ENCODE measurements around the gene UBE2J2.
"Not testable (repeated sequence)": the region's sequence is repeated elsewhere in the genome, so short reads cannot be mapped to it uniquely, and the experiment has no call there.

UBE2J2 gene

DNA sequence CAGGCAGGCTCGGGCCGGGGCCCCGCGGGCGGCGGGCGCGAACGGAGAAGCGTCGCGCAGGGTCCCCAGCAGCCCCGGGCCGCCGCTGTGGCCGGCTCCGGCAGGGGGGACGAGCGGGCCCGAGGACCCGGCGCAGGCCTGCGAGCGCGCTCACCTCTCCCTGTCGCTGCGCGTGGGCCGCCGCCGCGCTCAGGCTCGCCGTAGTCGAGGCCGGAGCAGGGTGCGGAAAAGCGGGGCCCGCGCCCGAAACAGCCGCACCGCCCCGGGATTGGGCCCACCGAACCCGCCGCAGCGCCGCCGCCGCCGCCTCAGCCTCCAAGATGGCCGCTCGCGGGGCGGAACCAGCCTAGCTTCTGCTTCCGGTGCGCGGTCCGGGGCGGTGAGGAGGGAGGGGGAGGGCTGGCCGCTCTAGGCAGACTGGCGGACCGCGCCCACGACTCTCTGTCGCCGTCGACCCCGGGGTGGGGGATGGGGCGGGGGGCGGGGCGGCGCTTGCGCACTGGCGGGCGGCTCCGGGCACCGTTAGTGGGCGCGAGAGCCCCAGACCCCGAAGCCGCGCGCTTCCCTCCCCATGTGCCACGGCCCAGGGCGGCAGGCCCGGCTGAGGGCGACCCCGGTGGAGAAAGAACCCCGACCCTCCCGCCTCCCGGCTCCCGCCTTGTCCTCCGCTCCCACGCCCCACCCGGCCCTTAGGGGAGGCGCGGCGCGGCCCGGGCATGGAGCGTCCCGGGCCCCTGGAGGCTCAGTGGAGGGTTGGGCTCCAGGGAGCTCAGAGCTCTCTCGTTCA is at the start of gene UBE2J2:
TSS of gene UBE2J2 (minus strand) at position 343 of the 787 bp plus-strand sequence. CDS start 5,862 bp downstream, outside the sequence.
- peak; percentile 99 for DNase-seq

DNA sequence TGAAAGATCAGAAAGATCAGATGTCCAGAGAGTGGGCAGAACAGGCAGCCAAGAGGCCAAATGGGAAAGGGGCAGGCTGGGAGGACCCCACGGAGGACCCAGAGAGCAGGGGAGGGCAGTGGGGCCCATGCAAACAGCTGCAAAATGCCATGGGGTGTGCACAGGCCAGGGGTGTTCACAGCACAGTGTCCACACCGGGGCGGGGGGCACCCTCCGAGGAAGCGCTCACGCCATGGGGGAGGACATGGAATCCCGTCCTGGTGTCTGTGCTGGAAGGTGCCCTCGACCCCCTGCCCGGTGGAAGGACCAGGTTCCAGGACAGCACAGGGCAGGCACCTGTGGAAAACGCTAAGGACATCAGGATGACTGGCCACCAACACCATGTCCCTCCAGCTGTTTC is 49.3 kb upstream of the UBE2J2 start:
- DNase-seq = no peak

DNA sequence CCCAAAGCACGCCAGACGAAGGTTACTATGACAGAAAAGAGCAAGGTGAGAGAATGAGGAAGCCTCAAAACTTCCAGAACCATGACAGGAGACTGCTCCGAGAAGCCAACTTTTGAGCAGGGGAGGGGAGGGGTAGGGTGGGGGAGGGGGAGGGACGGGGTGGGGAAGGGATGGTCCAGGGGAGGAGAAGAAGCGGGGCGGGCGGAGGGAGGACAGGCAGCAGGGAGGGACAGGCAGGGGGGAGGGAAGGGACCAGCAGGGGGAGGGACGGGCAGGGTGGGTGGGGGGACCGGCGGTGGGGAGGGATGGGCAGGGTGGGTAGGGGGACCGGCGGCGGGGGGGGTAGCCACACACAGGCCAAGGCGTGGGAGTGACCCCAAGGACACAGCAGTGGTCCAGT is 48.8 kb upstream of the UBE2J2 start:
- DNase-seq = no peak

DNA sequence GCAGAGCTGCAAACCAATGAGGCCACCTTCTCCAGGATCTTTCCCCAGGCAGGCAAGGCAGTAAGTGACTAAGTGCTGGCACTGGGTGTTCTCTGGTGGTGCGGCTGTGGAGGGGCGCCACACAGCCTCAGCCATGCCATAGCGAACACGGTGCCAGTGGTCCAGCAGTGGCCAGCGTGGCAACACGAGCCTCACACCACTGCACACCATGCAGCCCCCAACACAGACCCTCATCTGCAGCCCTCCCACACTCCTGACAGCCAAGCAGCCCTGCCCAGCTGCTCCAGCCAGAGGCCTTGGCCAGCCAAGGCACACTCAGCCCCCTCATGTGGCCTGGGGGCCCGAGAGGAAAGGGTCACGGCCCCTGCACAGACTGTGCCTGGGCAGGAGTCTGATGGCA is 47.8 kb upstream of the UBE2J2 start:
- DNase-seq = no peak

DNA sequence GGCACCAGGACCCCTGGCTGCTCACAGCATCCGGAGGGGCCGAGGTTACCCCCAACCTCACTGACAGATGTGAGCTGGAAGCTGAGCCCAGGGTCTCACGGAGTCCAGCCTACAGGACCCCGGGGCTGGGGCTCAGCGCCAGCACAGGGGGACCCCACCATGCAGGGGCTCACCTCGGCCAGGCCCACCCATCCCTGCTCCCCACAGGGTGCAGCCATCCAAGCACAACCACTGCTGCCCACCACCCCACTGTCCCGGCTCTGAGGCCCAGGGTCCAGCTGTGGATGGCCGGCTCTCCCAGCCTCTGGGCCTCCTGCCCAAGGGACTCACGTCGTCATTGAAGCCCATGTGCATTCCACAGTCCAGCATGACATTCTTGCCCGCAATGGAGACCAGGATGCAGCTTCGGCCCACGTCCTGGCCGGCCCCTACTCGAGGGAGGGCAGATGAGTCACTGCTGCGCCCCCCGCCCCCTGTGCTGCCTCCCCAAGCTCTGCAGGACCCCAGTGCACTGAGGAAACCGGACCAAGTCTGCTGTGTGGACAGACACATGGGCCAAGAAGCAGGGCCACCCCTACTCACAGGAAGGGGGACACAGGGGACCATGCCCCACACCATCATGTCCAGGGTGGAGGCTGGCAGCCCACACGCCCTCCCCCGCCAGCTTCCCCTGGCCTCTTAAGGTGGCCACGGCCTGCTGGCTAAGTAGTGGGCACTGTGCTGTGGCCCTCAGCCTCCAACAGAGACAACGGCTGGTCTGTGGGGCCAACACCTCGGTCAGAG is 47.2 kb upstream of the UBE2J2 start:
- no peak for DNase-seq

DNA sequence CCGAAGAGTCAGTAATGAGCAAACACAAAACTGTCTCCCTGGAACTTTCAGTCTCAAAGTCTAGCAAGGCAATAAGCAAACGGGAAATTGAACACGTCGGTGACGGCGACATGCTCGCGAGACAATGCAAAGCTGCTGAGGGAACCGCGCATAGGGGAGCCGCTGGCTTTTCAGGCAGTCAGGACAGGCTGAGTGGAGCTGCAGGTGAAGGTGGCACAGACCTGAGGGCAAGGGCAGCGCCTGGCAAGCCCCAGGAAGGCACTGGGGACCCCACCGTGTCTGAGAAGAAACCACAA is 45.9 kb upstream of the UBE2J2 start:
- DNase-seq = no peak

DNA sequence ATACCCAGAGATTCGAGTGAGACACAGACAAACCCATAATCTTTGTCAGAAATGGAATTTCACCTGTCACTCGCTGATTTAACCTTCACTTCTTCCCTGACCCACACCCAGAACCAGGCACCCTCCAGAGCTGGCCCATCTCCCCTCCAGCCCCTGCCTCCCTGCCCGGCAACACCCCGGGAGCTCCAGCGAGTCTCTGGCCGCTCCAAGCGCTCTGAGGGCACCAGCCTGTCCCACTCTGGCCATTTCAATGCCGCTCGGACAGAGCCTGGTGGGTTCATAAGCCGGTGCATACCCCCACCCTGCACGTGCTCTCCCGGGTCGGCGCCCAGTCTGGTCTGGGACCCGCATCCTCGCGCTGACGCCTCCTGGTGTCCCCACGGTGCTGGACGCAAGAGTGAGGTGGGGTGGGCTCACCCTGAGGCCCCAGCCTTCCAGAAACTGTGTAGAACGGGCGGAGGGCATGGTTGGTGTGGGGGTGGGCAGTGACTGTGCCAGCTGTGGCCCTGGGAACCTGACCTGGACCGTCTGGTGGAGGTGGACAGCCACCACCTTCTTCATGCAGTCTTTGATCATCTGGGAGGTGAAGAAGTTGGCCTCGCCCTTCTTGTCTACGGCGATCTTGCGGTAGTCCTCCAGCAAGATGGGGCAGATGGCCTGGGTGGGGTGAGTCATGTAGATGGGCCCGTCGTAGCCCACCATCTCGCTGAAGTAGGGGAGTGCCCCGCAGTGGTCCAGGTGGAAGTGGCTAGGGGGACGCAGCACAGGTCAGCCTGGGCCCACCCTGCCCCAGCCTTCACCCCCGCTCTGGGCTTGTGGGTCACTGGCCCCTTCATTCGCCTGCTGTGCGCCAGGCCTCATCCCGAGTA is 45.4 kb upstream of the UBE2J2 start:
- no peak for DNase-seq

DNA sequence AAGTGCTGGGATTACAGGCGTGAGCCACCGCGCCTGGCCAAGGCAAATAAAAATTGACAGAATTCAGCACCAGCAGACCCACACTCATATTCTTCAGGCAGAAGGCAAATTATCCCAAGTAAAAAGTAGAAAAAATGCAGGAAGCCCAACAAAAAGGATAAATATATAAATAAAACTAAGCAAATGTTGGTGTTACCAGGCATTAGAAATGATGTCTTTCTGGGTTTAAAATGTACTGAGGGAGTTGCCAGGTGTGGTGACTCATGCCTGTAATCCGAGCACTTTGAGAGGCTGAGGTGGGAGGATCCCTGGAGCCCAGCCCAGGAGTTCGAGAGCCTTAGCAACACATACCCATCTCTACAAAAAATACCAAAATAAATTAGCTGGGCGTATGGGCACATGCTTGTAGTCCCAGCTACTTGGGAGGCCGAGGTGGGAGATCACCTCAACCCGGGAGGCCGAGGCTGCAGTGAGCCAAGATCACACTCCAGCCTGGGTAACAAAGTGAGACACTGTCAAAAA is 44.5 kb upstream of the UBE2J2 start:
- peak; percentile 80 for DNase-seq

DNA sequence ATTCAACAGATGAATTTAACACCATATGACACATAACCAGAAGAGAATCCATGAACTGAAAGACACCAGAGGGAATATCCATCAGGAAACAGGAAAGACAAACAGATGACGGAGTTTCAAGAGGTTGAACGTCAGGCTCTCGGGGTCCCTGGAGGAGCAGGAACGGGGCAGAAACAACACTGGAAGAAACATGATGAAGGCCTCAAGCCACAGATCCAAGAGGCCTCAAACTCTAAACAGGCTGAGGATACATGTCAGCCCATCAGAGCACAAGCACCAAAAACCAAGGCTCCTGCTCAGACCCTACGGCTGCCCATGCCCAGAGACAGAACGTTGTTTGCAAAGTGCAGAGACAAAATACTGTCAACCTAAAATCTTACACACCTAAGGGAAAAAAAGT is 43.8 kb upstream of the UBE2J2 start:
- no peak for DNase-seq

DNA sequence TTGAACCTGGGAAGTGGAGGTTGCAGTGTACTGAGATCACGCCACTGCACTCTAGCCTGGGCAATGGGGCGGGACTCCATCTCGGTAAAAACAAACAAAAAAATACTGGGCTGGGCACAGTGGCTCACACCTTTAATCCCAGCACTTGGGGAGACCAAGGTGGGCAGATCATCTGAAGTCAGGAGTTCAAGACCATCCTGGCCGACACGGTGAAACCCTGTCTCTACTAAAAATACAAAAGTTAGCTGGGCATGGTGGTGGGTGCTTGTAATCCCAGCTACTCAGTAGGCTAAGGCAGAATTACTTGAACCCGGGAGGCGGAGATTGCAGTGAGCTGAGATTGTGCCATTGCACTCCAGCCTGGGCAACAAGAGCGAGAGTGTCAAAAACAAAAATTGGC is 42.5 kb upstream of the UBE2J2 start:
- not testable (repeated sequence) for DNase-seq

DNA sequence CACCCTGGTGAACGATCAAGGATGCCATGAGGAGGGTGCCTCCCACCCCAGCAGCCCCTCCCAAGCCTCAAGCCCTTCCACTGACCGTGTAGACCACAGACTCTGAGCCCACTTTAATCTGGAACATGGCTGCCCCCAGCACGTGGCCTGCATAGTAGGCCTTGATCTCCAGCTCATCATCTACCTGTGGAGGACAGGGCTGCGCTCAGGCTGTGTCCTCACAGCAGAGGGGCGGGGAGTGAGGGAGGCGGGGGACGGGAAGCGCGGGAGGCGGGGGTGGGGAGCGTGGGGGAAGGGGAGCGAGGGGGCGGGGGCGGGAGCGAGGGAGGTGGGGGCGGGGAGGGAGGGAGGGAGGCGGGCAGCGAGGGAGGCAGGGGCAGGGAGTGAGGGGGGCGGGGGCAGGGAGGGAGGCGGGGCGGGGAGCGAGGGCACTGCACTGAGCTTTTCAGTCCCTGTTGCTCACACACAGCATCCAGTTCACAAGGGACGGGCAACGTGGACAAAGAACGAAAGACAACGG is 41.8 kb upstream of the UBE2J2 start:
- DNase-seq = peak; percentile 98

DNA sequence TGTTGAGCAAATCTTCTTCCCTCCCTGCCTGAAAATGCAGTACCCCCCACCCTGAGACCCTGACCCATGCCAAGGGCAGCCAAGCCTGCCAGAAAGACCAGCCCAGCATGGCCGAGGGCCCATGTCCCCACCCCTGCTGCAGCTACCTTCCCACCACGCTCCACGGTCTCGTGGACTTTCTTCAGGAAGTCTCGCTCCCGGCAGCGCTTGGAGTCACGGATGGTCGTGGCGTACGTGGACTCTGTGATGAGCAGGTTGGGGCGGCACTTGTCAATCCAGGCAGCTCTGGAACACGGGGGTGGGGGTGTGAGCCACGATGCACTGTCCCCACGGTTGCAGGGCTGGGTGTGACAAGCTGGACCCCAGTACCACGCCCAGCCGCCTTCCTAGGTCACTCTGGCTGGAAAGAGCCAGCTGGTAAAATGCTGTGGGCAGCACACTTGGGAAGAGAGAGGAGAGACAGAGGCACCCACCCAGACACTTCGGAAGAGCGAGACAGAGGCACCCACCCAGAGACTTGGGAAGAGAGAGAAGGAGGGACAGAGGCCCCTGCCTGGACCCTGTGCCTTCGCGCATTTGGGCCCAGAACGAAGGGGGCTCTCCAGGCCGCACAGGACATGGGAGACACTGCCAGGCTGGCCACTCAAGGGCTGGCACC is 41.2 kb upstream of the UBE2J2 start:
- no peak for DNase-seq

DNA sequence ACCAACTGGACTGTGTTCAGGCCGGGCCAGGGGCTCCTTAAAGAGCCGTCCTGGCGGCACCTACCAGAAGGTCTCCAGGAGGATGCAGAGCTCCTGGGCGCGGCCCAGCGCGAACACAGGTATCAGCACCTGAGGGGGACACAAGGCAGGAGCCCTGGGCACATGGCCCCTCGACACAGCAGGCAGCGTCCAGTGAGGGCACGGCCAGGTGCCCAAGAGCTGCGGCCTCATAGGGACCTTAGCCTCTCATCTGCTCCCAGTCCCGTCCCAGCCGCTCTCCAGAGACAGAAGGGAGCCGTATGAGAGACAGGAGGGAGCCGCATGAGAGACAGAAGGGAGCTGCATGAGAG is 40.6 kb upstream of the UBE2J2 start:
- DNase-seq = no peak

DNA sequence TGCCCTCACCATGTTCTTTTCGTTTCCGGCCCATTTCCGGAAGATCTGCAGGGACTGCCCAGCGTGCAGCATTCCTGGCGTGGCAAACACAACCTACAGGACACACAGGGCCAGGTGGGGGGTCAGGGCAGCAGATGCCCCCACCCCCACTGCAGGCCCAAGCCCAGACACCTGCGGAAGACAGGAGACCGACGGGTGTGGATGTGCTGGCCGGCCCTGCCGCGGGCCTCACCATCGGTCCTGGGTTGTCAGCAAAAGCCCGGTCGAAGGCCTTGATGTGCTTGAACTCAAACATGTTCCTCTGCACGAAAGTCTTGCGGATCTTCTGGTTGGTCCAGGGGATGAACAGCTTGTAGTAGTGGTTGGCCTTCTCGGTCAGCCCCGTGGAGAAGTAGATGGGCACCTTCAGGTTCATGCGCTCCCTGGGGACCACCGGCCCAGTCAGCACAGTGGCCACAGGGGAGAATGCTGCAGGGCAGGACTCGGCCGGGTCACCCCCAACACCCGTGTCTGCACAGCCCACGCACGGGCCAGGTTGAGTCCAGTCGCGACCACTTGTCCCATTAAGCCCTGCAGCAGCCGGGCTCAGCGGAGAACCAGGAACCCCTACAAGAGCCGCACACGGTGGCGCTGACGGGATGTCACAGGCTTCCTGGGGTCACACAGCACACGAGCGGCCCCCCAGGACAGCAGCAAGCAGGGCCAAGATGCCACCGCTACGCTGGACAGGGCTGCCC is 40.0 kb upstream of the UBE2J2 start:
- DNase-seq = no peak

DNA sequence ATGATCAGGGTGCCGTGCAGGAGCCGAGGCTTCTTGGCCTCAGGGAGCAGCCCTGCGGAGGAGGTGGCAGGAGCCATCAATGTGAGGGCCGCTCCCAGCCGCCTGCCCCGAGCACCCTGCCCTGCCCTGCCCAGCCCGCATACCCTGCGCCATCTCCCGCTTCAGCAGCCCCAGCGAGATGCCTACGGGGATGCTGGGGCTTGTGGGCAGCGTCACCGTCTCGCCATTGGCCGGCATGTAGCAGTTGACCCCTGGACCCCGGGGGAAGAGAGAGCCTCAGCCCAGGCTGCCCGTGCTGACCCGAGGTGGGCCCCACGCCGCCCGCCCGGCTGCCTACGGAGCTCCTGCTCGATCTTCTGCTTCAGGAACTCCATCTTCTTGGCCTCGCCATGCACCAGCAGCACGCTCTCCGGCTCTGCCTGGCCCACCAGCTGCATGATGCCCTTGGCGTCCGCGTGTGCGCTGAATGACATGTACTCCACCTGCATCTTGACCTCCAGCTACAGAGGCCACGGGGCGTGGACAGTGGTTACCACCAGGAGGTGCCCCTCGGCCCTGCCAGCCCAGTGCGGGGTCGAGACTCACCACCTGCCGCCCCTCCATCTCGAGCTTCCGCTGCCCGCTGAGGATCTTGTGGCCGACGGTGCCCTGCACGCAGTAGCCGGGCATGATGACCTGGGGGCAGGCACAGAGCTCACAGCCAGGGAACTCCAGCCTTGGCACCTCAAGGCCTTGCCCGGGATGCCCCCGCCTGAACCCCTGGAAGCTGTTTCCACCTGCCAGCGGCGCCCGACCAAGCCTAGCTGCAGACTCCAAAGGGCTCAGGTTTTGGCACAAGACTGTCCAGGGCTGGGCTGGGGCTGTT is 39.0 kb upstream of the UBE2J2 start:
- no peak for DNase-seq

DNA sequence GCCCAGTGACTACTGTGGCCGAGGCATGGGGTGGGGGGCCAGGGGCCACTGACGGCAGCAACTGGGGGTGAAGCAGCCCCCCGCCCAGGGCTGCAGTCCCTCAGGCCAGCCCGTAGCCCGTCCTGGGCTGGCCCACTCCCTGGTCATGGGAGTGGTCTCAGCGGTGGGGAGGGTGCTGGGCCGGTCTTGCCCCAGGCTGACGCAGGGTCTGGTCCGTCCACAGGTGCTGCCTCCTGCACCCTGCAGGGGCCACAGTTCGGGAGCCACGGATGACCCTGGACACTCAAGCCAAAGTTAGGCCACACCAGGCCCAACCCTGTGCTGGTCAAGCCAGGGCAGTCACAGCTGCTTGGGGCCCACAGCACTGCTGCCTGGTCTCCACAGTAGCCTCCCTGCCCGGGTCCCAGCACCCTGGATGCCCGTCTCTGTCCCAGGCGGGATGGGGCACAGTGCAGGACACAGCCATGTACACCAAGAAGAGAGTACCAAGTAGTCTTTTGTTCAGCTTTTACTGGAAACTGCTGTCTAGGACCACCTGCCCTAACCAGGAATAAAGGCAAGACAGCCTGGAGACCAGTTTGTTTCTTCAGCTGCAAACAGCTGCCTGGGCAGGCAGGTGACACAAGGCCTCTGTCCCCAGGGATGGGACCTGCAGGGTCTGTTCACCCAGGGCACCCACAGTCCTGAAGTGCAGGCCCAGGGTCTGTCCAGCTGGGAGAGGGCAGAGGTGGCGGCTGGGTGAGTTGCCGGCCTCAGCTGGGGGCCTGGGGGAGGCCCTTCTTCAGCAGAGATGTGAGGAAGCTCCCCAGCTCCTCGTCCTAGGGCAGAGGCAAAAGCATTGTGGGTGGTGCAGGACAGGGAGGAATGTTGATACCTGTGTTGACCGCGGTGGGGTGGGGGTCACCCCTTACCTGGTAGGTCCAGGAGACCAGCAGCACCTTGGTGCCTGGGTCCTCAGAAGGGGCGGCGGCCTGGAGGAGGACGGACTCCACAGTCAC is 37.8 kb upstream of the UBE2J2 start:
- DNase-seq = no peak

DNA sequence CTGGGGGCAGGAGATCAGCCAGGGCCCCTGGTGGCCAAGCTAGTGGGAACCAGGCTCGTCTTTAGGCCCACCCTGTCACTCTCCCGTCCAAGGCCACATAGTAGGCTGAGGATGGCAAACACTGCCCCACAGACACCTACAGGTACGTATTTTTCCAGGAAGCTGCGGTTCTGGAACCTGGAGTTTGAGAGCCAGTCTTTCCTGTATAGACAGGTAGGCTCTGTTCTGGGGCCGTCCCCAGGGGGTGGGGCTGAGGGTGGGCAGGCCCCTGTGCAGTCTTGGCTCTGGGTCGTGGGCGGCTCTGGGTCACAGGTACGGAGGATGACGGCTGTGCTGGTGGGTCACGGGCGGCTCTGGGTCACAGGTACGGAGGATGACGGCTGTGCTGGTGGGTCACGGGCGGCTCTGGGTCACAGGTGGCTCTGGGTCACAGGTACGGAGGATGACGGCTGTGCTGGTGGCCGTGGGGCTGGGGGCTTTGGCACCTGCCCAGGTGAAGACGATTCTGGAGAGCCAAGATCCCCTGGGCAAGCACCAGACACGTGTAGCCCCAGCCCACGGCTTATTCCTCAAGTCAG is 36.9 kb upstream of the UBE2J2 start:
- no peak for DNase-seq

DNA sequence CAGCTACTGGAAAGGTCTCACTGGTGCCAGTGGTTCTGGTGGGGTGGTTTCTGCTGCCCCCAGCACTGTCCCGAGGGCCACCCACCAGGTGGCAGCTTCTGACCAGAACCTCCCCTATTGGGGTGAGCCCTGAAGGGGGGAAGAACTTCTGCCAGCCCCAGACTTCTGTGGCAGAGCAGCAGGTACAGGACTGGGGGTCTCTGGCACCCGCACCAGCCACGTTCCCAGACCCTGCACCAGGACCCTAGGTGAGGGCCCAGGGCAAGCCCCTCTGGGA is 36.4 kb upstream of the UBE2J2 start:
- no peak for DNase-seq
